A673 (cell line): ENCODE data around the gene HMCN1. TPM values are rescaled to one million over a fixed set of nuclear protein-coding genes. Genes with fewer than 3 reads are reported as not detected.

Source experiments
- BruUV-seq: library from RNA; stranded (reverse); fragments of 400-500 nt; replicated peaks from 2 replicates; lab custom pipeline; 2021; lab: Mats Ljungman, UMichigan
- CTCF ChIA-PET: fragments of 300-600 bp; sonication (Branson Sonifier 250); formaldehyde crosslinking; loops from one replicate; lab custom pipeline; 2022; ENCODE audit warnings: antibody characterized with exemption; lab: Charles Lee
- POLR2A ChIA-PET: fragments of 300-600 bp; sonication (Branson Sonifier 250); formaldehyde crosslinking; loops from one replicate; lab custom pipeline; 2022; ENCODE audit warnings: antibody characterized with exemption; ENCODE audit not compliant: low non-redundant PET; lab: Charles Lee
- DNase-seq: peaks from one replicate; pipeline ENCODE4 v3.0.0-alpha.2; 2015; ENCODE audit warnings: low spot score
- H3K27ac ChIP-seq: fragments of 200-600 bp; sonication (generic); 2 replicates; pipeline ENCODE4 v1.5.1; 2016; ENCODE audit warnings: mixed run types, low read depth, mild to moderate bottlenecking, mixed read lengths, antibody characterized with exemption, low read length; ENCODE audit not compliant: poor library complexity, severe bottlenecking
- H3K27me3 ChIP-seq: fragments of 200-600 bp; sonication (generic); replicated peaks from 2 replicates; pipeline ENCODE4 v1.6.1; 2017; ENCODE audit warnings: mixed run types, low read depth, mild to moderate bottlenecking, mixed read lengths, antibody characterized with exemption, low read length; ENCODE audit not compliant: insufficient read depth, poor library complexity
- H3K36me3 ChIP-seq: fragments of 200-600 bp; sonication (generic); 2 replicates; pipeline ENCODE4 v1.6.1; 2016; ENCODE audit warnings: mixed run types, mild to moderate bottlenecking, mixed read lengths, antibody characterized with exemption, low read length; ENCODE audit not compliant: insufficient read depth, poor library complexity, severe bottlenecking
- H3K4me1 ChIP-seq: fragments of 200-600 bp; sonication (generic); 2 replicates; pipeline ENCODE4 v1.6.1; 2017; ENCODE audit warnings: mixed run types, mild to moderate bottlenecking, mixed read lengths, antibody characterized with exemption, low read length; ENCODE audit not compliant: insufficient read depth, poor library complexity, severe bottlenecking
- H3K4me3 ChIP-seq: fragments of 200-600 bp; sonication (generic); 2 replicates; pipeline ENCODE4 v1.5.1; 2016; ENCODE audit warnings: low read depth, mixed run types, mild to moderate bottlenecking, mixed read lengths, low read length; ENCODE audit not compliant: poor library complexity, severe bottlenecking
- H3K9me3 ChIP-seq: fragments of 200-600 bp; sonication (generic); 2 replicates; pipeline ENCODE4 v1.6.1; 2016; ENCODE audit warnings: mixed run types, low read depth, mild to moderate bottlenecking, mixed read lengths, antibody characterized with exemption, low read length; ENCODE audit not compliant: poor library complexity, severe bottlenecking
- EZH2 ChIP-seq: fragments of 200-600 bp; sonication (generic); IDR thresholded peaks from 2 replicates; pipeline ENCODE4 v1.6.1; 2017; ENCODE audit warnings: borderline replicate concordance, low read depth, mild to moderate bottlenecking, mixed read lengths, antibody characterized with exemption, low read length; ENCODE audit not compliant: poor library complexity, severe bottlenecking
- intact Hi-C: fragments of 100-400 bp; cut with micrococcal nuclease; formaldehyde crosslinking; loops from one replicate; pipeline ENCODE4 v1.10.0; 2022; ENCODE audit not compliant: unreplicated experiment
- total RNA-seq: library from RNA; stranded (reverse); gene quantifications from 2 replicates; pipeline ENCODE4 v1.2.3, GENCODE V29; 2021
- TF ChIP-seq, protein P1 (sequence below): fragments of 300-800, 200-600 bp; sonication (generic); conservative IDR thresholded peaks from 2 replicates; pipeline ENCODE4 v1.5.1; 2017; ENCODE audit warnings: low read depth, mild to moderate bottlenecking, antibody characterized with exemption, low read length, moderate library complexity, mixed read lengths

HMCN1 gene
- total RNA-seq, 1 experiment from 2014 or later = 134 TPM

DNA sequence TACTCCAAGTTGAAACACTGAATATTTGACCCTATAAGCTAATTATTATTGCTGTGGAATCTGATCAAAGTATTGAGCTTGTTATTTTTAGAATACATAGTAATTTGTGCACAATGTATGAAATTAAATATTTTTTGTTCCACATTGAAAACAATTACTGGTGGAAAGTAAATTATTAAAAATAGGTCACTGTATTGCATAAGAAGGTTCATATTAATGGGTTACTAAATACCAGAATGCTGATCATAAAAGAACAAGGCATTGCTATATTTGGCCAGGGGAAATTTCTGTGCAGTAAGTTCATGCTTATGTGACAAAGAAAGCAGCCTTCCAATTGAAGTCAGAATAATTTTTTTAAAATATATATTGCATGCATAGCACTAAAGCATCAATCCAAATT, 481.4 kb downstream of the HMCN1 start:
- Histone ChIP-seq H3K27ac (no peak overlapping the region), H3K4me3 (no peak overlapping the region), H3K9me3 (no peaks in the 10 kb centered on the region), H3K27me3 (no peaks in the 10 kb centered on the region), H3K36me3 (no peaks in the 10 kb centered on the region), H3K4me1 (peaks cover 18% of the 10 kb centered on the region)
- BruUV-seq = no TSS peak
- TF ChIP-seq, protein P1, sequence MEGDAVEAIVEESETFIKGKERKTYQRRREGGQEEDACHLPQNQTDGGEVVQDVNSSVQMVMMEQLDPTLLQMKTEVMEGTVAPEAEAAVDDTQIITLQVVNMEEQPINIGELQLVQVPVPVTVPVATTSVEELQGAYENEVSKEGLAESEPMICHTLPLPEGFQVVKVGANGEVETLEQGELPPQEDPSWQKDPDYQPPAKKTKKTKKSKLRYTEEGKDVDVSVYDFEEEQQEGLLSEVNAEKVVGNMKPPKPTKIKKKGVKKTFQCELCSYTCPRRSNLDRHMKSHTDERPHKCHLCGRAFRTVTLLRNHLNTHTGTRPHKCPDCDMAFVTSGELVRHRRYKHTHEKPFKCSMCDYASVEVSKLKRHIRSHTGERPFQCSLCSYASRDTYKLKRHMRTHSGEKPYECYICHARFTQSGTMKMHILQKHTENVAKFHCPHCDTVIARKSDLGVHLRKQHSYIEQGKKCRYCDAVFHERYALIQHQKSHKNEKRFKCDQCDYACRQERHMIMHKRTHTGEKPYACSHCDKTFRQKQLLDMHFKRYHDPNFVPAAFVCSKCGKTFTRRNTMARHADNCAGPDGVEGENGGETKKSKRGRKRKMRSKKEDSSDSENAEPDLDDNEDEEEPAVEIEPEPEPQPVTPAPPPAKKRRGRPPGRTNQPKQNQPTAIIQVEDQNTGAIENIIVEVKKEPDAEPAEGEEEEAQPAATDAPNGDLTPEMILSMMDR = no peak
- no peak for TF ChIP-seq EZH2
- CTCF ChIA-PET = interaction anchor here (1.0 kb wide), 1 partner anchor 496 kb away, joined by 3 read pairs; no protein-coding TSS in a partner anchor
- POLR2A ChIA-PET = no interaction called here
- no peak for DNase-seq
- intact Hi-C loops = no loop called here

GRCh38 chr1:186218654-186219352, 484.6 kb downstream of the HMCN1 start:
- H3K36me3 ChIP-seq = no peaks in the 10 kb centered on the region
- H3K27me3 ChIP-seq = no peaks in the 10 kb centered on the region
- intact Hi-C loops = no loop called here
- H3K27ac ChIP-seq = no peak overlapping the region
- H3K4me3 ChIP-seq = no peak overlapping the region
- no peaks in the 10 kb centered on the region for H3K9me3 ChIP-seq
- POLR2A ChIA-PET = no interaction called here
- no peak for TF ChIP-seq EZH2
- TF ChIP-seq, protein P1 = no peak
- no peaks in the 10 kb centered on the region for H3K4me1 ChIP-seq
- CTCF ChIA-PET = no interaction called here
- no TSS peak for BruUV-seq
- no peak for DNase-seq

DNA sequence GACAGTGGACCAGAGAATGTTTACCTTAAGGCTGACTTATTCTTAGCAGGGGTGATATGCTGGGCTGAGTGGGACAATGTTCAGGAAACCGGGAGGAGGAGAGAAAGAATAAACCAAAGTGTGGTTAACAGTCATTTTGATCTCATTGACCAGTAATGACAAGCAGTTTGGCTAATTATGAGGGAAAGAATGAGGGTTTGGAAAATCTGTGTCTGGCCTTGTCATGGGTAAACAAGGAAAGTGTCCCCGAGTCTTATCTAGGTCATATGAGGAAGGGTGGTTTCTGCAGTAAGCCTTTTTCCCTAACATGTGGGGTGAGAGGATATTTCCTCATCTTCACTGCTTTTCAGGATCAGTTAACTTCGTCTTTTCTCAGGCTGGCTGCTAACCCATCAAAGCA, 485.9 kb downstream of the HMCN1 start:
- intact Hi-C loops = no loop called here
- H3K4me1 ChIP-seq = no peaks in the 10 kb centered on the region
- ChIA-PET POLR2A (no interaction called here), CTCF (no interaction called here)
- H3K4me3 ChIP-seq = no peak overlapping the region
- TF ChIP-seq EZH2 = no peak
- TF ChIP-seq, protein P1 = no peak
- H3K27ac ChIP-seq = no peak overlapping the region
- no peak for DNase-seq
- H3K9me3 ChIP-seq = no peaks in the 10 kb centered on the region
- H3K27me3 ChIP-seq = no peaks in the 10 kb centered on the region
- H3K36me3 ChIP-seq = no peaks in the 10 kb centered on the region
- BruUV-seq = no TSS peak
